ENCODE measurements around the gene DHX16. TPM values are rescaled to one million over a fixed set of nuclear protein-coding genes. Genes with fewer than 3 reads are reported as not detected.

The DHX16 gene
- total RNA-seq, 1 donor from 2014 or later: 38.5 TPM

- H3K27ac Mint-ChIP-seq (ENCODE audit: unreplicated experiment): peak overlapping the region; percentile 10
- peaks cover 8% of the 10 kb centered on the region for H3K27me3 Mint-ChIP-seq (ENCODE audit: unreplicated experiment)
- TF ChIP-seq, protein P1, sequence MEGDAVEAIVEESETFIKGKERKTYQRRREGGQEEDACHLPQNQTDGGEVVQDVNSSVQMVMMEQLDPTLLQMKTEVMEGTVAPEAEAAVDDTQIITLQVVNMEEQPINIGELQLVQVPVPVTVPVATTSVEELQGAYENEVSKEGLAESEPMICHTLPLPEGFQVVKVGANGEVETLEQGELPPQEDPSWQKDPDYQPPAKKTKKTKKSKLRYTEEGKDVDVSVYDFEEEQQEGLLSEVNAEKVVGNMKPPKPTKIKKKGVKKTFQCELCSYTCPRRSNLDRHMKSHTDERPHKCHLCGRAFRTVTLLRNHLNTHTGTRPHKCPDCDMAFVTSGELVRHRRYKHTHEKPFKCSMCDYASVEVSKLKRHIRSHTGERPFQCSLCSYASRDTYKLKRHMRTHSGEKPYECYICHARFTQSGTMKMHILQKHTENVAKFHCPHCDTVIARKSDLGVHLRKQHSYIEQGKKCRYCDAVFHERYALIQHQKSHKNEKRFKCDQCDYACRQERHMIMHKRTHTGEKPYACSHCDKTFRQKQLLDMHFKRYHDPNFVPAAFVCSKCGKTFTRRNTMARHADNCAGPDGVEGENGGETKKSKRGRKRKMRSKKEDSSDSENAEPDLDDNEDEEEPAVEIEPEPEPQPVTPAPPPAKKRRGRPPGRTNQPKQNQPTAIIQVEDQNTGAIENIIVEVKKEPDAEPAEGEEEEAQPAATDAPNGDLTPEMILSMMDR (IDR thresholded peaks at IDR 0.05; ENCODE audit: unreplicated experiment): no peak
- H3K4me1 Mint-ChIP-seq (ENCODE audit: unreplicated experiment): peaks cover 27% of the 10 kb centered on the region
- no peaks in the 10 kb centered on the region for H3K9me3 Mint-ChIP-seq (ENCODE audit: unreplicated experiment)
- H3K4me3 Mint-ChIP-seq (ENCODE audit: unreplicated experiment): no peak overlapping the region
- DNase-seq (ENCODE audit: low spot score): no peak
- peaks cover 16% of the 10 kb centered on the region for H3K36me3 Mint-ChIP-seq (ENCODE audit: low read depth, unreplicated experiment)
Observed at GRCh38 chr6:30625511-30625910, 47.3 kb downstream of the DHX16 start.

DNA sequence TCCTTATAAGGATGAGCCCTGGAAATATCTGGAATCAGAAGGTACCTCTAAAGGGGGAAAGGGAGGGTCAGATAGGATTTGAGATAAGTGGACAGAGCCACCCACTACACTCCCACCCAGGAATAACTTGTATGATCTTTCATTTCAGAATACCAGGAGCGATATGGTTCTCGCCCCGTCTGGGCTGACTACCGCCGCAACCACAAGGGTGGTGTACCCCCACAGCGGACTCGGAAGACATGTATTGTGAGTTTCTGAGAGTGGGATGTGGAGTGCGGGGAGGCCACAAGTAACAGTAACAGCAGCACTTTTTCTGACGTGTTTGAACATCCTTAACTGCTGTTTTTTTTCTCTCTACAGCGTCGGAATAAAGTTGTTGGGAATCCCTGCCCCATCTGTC is 53.2 kb downstream of the DHX16 start:
- Mint-ChIP-seq H3K4me1 (ENCODE audit: unreplicated experiment) (peaks cover 31% of the 10 kb centered on the region), H3K27me3 (ENCODE audit: unreplicated experiment) (peaks cover 20% of the 10 kb centered on the region), H3K4me3 (ENCODE audit: unreplicated experiment) (peak overlapping the region; percentile 99), H3K36me3 (ENCODE audit: low read depth, unreplicated experiment) (peaks cover 34% of the 10 kb centered on the region), H3K9me3 (ENCODE audit: unreplicated experiment) (no peaks in the 10 kb centered on the region), H3K27ac (ENCODE audit: unreplicated experiment) (peak overlapping the region; percentile 44)
- no peak for DNase-seq (ENCODE audit: low spot score)
- TF ChIP-seq, protein P1 (IDR thresholded peaks at IDR 0.05; ENCODE audit: unreplicated experiment): no peak

DNA sequence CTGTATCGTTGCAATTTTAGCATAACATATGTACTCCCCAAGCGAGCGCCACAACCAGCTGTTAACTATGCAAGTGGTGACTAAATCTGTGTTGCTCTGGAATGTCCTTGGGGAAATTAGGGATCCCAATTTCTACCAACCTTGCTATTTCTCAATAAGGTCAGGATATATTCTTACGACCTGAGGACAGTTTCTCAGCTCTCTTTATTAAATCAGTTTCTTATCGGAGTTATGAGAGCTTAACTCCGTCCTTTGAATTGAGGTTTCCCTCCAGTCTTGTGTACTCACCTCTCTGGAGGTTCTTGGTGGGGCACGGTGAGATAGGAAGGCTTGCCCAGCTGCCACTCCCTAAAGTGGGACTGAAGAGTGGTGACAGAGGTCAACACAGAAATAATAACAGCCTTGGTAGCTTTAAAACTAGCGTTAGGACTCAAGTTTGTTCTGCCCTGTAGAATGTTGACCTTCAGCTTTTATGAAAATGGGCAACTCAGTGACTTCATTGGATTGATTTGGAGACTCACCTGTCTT is 54.5 kb downstream of the DHX16 start:
- Mint-ChIP-seq H3K4me3 (ENCODE audit: unreplicated experiment) (peak overlapping the region; percentile 99), H3K4me1 (ENCODE audit: unreplicated experiment) (peaks cover 39% of the 10 kb centered on the region), H3K27me3 (ENCODE audit: unreplicated experiment) (peaks cover 20% of the 10 kb centered on the region), H3K27ac (ENCODE audit: unreplicated experiment) (peak overlapping the region; percentile 100), H3K36me3 (ENCODE audit: low read depth, unreplicated experiment) (peaks cover 34% of the 10 kb centered on the region), H3K9me3 (ENCODE audit: unreplicated experiment) (no peaks in the 10 kb centered on the region)
- DNase-seq (ENCODE audit: low spot score): no peak
- TF ChIP-seq, protein P1 (IDR thresholded peaks at IDR 0.05; ENCODE audit: unreplicated experiment): no peak

GRCh38 chr6:30617565-30618269 is 55.1 kb downstream of the DHX16 start, which contains the start of gene MRPS18B:
TSS of gene MRPS18B (plus strand) at chr6:30617840. CDS start at chr6:30617866, 26 bp downstream.
- Mint-ChIP-seq H3K9me3 (ENCODE audit: unreplicated experiment) (no peaks in the 10 kb centered on the region), H3K36me3 (ENCODE audit: low read depth, unreplicated experiment) (peaks cover 34% of the 10 kb centered on the region), H3K4me3 (ENCODE audit: unreplicated experiment) (peak within 1 kb of the TSS; percentile 99), H3K27me3 (ENCODE audit: unreplicated experiment) (peaks cover 20% of the 10 kb centered on the region), H3K4me1 (ENCODE audit: unreplicated experiment) (peaks cover 41% of the 10 kb centered on the region), H3K27ac (ENCODE audit: unreplicated experiment) (peak within 1 kb of the TSS; percentile 100)
- TF ChIP-seq, protein P1 (IDR thresholded peaks at IDR 0.05; ENCODE audit: unreplicated experiment): no peak
- DNase-seq (ENCODE audit: low spot score): peak; percentile 89

Measured in endothelial cell (in vitro differentiated cells).